GM12892 (cell line): ENCODE measurements around the gene MLH3.

Experiments
- POLR2A ChIP-seq: IDR thresholded peaks from 2 replicates; pipeline ENCODE4 v1.6.1; 2011; ENCODE audit warnings: low read depth, low read length, control low read depth
- POLR2AphosphoS5 ChIP-seq: IDR thresholded peaks from 2 replicates; pipeline ENCODE4 v1.6.1; 2011; ENCODE audit warnings: low read depth, low read length, control low read depth

GRCh38 chr14:75025876-75026275 lies 25.4 kb downstream of the MLH3 start:
- TF ChIP-seq POLR2A (no peak), POLR2AphosphoS5 (no peak)
